Endodermal cell (in vitro differentiated cells): ENCODE data around the gene SEMA5A. TPM values are rescaled to one million over a fixed set of nuclear protein-coding genes. Genes with fewer than 3 reads are reported as not detected.

Source experiments
- DNase-seq: peaks from one replicate; pipeline ENCODE4 v3.0.0-alpha.2; 2017
- H3K27ac ChIP-seq: 2 replicates; pipeline ENCODE4 v1.5.1; 2013; ENCODE audit warnings: mild to moderate bottlenecking, low read depth, low read length, moderate library complexity
- H3K27me3 ChIP-seq: 2 replicates; pipeline ENCODE4 v1.6.1; 2013; ENCODE audit warnings: mild to moderate bottlenecking, low read length, moderate library complexity; ENCODE audit not compliant: insufficient read depth, control insufficient read depth, poor library complexity, severe bottlenecking
- H3K36me3 ChIP-seq: 2 replicates; pipeline ENCODE4 v1.7.0; 2013; ENCODE audit warnings: mild to moderate bottlenecking, low read length, moderate library complexity; ENCODE audit not compliant: control insufficient read depth, insufficient read depth
- H3K4me1 ChIP-seq: one replicate; pipeline ENCODE4 v1.7.0; 2013; ENCODE audit warnings: low read length; ENCODE audit not compliant: control insufficient read depth, insufficient read depth
- H3K4me3 ChIP-seq: 2 replicates; pipeline ENCODE4 v1.5.1; 2013; ENCODE audit warnings: mild to moderate bottlenecking, low read length, moderate library complexity
- H3K9ac ChIP-seq: 2 replicates; pipeline ENCODE4 v1.6.1; 2013; ENCODE audit warnings: mild to moderate bottlenecking, low read length, moderate library complexity; ENCODE audit not compliant: poor library complexity, severe bottlenecking; ENCODE audit errors: extremely low read depth
- H3K9me3 ChIP-seq: 2 replicates; pipeline ENCODE4 v1.6.1; 2013; ENCODE audit warnings: mild to moderate bottlenecking, low read length, moderate library complexity; ENCODE audit not compliant: control insufficient read depth
- H3K27ac Mint-ChIP-seq: 2 replicates; pipeline ENCODE4 v1.8.0; 2020; ENCODE audit warnings: mixed read lengths
- H3K27me3 Mint-ChIP-seq: 2 replicates; pipeline ENCODE4 v1.8.0; 2021; ENCODE audit warnings: mild to moderate bottlenecking, mixed read lengths; ENCODE audit not compliant: insufficient read depth
- H3K36me3 Mint-ChIP-seq: 2 replicates; pipeline ENCODE4 v1.8.0; 2020; ENCODE audit warnings: low read depth, mixed read lengths
- H3K4me1 Mint-ChIP-seq: 2 replicates; pipeline ENCODE4 v1.8.0; 2020; ENCODE audit warnings: mixed read lengths
- H3K4me3 Mint-ChIP-seq: 2 replicates; pipeline ENCODE4 v1.8.0; 2020; ENCODE audit warnings: mild to moderate bottlenecking, moderate library complexity, mixed read lengths
- H3K9me3 Mint-ChIP-seq: 2 replicates; pipeline ENCODE4 v1.8.0; 2020; ENCODE audit warnings: mild to moderate bottlenecking, mixed read lengths
- WGBS, 2 experiments: methylation state at CpG; one replicate each; pipeline versions ENCODE4 v1.1.5 to v1.1.7; 2013; ENCODE audit warnings: missing lambda C conversion rate in 2 of 2, mixed read lengths in 1 of 2; ENCODE audit not compliant: insufficient coverage in 1 of 2, insufficient read length in 1 of 2; 5-methylcytosine and 5-hydroxymethylcytosine counted together
- total RNA-seq, 2 donors: library from RNA; stranded (reverse); fragmentation: NEBNext Ultra II Directional in 1 of 2; extraction: Animal tissue kit (Norgen Biotek cat#: 25700) in 1 of 2; gene quantifications; 2 replicates in 1 of 2; 3 replicates in 1 of 2; pipeline ENCODE4 v1.2.1, GENCODE V29; 2021
- TF ChIP-seq, protein P1 (sequence below): fragments of 200-600 bp; sonication (generic); conservative IDR thresholded peaks from 2 replicates; pipeline ENCODE4 v1.5.0; 2021; ENCODE audit warnings: antibody characterized with exemption, mild to moderate bottlenecking

Gene SEMA5A
- total RNA-seq, 2 donors from 2014 or later = 46.8 to 77.8 TPM

DNA sequence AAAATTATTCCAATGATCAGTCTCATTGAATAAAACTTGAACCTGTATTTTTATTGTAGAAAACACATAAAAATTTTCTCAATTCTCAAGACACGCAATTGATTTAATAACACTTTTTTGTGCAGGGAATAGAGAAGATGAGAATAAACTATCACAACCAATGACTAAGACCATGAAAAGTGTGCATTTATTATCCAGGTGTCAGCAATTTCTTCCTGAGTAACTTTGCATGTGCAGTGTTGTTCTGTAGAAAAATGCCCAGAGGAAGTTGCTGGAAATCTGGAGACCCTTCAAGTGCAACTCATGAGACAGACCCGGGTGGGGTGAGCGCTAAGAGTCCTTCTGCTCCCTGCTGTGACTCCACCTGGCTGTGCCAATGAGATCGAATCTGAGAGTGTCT lies 405.7 kb downstream of the SEMA5A start:
- Mint-ChIP-seq H3K9me3 (no peaks in the 10 kb centered on the region), H3K4me3 (no peak overlapping the region), H3K36me3 (peaks cover 37% of the 10 kb centered on the region), H3K27ac (no peak overlapping the region), H3K4me1 (no peaks in the 10 kb centered on the region), H3K27me3 (no peaks in the 10 kb centered on the region)
- TF ChIP-seq, protein P1, sequence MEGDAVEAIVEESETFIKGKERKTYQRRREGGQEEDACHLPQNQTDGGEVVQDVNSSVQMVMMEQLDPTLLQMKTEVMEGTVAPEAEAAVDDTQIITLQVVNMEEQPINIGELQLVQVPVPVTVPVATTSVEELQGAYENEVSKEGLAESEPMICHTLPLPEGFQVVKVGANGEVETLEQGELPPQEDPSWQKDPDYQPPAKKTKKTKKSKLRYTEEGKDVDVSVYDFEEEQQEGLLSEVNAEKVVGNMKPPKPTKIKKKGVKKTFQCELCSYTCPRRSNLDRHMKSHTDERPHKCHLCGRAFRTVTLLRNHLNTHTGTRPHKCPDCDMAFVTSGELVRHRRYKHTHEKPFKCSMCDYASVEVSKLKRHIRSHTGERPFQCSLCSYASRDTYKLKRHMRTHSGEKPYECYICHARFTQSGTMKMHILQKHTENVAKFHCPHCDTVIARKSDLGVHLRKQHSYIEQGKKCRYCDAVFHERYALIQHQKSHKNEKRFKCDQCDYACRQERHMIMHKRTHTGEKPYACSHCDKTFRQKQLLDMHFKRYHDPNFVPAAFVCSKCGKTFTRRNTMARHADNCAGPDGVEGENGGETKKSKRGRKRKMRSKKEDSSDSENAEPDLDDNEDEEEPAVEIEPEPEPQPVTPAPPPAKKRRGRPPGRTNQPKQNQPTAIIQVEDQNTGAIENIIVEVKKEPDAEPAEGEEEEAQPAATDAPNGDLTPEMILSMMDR = no peak
- H3K9me3 ChIP-seq = peaks cover 7% of the 10 kb centered on the region
- H3K9ac ChIP-seq = no peak overlapping the region
- H3K4me1 ChIP-seq = no peaks in the 10 kb centered on the region
- no peak for DNase-seq
- H3K36me3 ChIP-seq = peaks cover 54% of the 10 kb centered on the region
- 91 to 100% methylated on average over 1 to 4 of the region's 4 CpGs for WGBS, 2 experiments
- H3K4me3 ChIP-seq = no peak overlapping the region
- H3K27ac ChIP-seq = no peak overlapping the region
- H3K27me3 ChIP-seq = no peaks in the 10 kb centered on the region

DNA sequence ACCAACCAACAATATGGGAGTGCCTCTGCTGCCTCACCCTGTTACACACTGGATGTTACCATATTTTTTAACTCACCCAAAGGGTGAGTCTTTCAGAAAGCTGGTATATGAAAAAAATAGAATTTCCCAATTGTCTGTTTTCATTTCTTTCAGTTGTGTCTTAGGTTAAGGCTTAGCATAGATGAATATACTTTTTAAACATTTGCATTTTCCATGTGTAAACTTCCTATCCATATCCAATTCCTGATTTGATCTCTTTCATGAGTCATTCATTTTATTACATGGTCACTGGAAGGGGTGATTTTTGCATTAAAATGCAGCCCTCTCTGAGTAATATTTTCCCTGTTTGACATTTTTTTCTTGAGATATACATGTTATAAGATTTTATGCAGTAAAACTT lies 406.5 kb downstream of the SEMA5A start:
- TF ChIP-seq, protein P1 = no peak
- no peaks in the 10 kb centered on the region for H3K9me3 ChIP-seq
- no peaks in the 10 kb centered on the region for H3K27me3 ChIP-seq
- H3K4me3 ChIP-seq = no peak overlapping the region
- no peaks in the 10 kb centered on the region for H3K4me1 Mint-ChIP-seq
- H3K27ac Mint-ChIP-seq = no peak overlapping the region
- no peaks in the 10 kb centered on the region for H3K9me3 Mint-ChIP-seq
- H3K27ac ChIP-seq = no peak overlapping the region
- no peak overlapping the region for H3K9ac ChIP-seq
- no peaks in the 10 kb centered on the region for H3K27me3 Mint-ChIP-seq
- H3K36me3 ChIP-seq = peaks cover 52% of the 10 kb centered on the region
- no peaks in the 10 kb centered on the region for H3K4me1 ChIP-seq
- H3K36me3 Mint-ChIP-seq = peaks cover 33% of the 10 kb centered on the region
- H3K4me3 Mint-ChIP-seq = no peak overlapping the region
- DNase-seq = no peak

DNA sequence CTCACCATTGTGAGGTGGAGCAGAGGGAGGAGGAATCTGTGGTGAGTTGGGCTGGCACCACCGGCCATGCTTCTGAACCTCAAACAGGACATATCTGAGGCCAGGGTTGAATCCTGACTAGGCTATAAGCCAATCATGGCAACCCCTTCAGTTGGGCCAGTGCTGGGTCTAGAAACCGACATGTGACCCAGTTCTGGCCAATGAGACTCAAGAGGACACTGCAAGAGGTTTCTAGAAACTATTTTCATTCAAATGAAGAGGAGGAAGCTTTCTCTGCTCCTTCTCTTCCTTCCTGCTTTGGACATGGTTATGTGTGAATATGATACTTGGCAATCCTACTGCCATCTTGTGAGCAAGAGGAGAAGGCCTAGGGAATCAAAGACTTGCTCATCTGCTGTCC lies 417.7 kb downstream of the SEMA5A start:
- DNase-seq = no peak
- no peak overlapping the region for H3K27ac ChIP-seq
- no peak overlapping the region for H3K27ac Mint-ChIP-seq
- no peaks in the 10 kb centered on the region for H3K9me3 ChIP-seq
- whole genome bisulfite sequencing, 2 experiments = 90 to 100% methylated on average over 1 to 2 of the region's 2 CpGs
- no peaks in the 10 kb centered on the region for H3K27me3 ChIP-seq
- no peak overlapping the region for H3K9ac ChIP-seq
- no peak overlapping the region for H3K4me3 ChIP-seq
- peaks cover 7% of the 10 kb centered on the region for H3K36me3 Mint-ChIP-seq
- TF ChIP-seq, protein P1 = no peak
- peaks cover 35% of the 10 kb centered on the region for H3K36me3 ChIP-seq
- H3K27me3 Mint-ChIP-seq = no peaks in the 10 kb centered on the region
- H3K4me3 Mint-ChIP-seq = no peak overlapping the region
- H3K4me1 Mint-ChIP-seq = no peaks in the 10 kb centered on the region
- no peaks in the 10 kb centered on the region for H3K9me3 Mint-ChIP-seq
- no peaks in the 10 kb centered on the region for H3K4me1 ChIP-seq
